Measurements from ENCODE around the gene CLEC11A. TPM values are rescaled to one million over a fixed set of nuclear protein-coding genes. Genes with fewer than 3 reads are reported as not detected.

The CLEC11A gene
- total and polyA plus RNA-seq, 12 donors = 2.3 to 12.9 (median 4.4) TPM

Other genes starting within 250 kb of the CLEC11A start
- 100 to 1,000 TPM in 3 of 10 donors, 10 to 100 TPM in 7; 73.6 to 152 (median 88.9) TPM for gene EMC10, start 246.9 kb upstream of the CLEC11A start, total RNA-seq
- 100 to 1,000 TPM in 1 of 2 donors, 10 to 100 TPM in 1; 84.3 to 113 TPM for gene EMC10, start 246.9 kb upstream of the CLEC11A start, polyA plus RNA-seq
- 1 to 10 TPM; 1.2 to 4.3 (median 2.0) TPM for gene GARIN5A, start 246.5 kb upstream of the CLEC11A start, total RNA-seq
- gene GARIN5A, start 246.5 kb upstream of the CLEC11A start, polyA plus RNA-seq = 1 to 10 TPM; 1.5 to 1.8 TPM
- 10 to 100 TPM; 13.3 to 42.3 (median 25.2) TPM for gene JOSD2, start 212.2 kb upstream of the CLEC11A start, total RNA-seq
- 10 to 100 TPM; 64.0 to 69.6 TPM for gene JOSD2, start 212.2 kb upstream of the CLEC11A start, polyA plus RNA-seq
- gene ASPDH, start 209.5 kb upstream of the CLEC11A start, total RNA-seq = not detected
- gene ASPDH, start 209.5 kb upstream of the CLEC11A start, polyA plus RNA-seq = not detected
- 1 to 10 TPM in 2 of 10 donors, under 1 TPM in 8; 0.42 to 1.8 (median 0.68) TPM for gene LRRC4B, start 154.9 kb upstream of the CLEC11A start, total RNA-seq
- gene LRRC4B, start 154.9 kb upstream of the CLEC11A start, polyA plus RNA-seq = 1 to 10 TPM; 1.9 to 3.0 TPM
- gene SYT3, start 83.5 kb upstream of the CLEC11A start, total RNA-seq = under 1 TPM in 3 of 10 donors, not detected in 7; 0.25 to 0.49 (median 0.26) TPM
- under 1 TPM in 1 of 2 donors, not detected in 1; 0.04 TPM for gene SYT3, start 83.5 kb upstream of the CLEC11A start, polyA plus RNA-seq
- gene C19orf81, start 73.9 kb upstream of the CLEC11A start, total RNA-seq = 1 to 10 TPM in 7 of 10 donors, under 1 TPM in 1, not detected in 2; 0.96 to 7.2 (median 4.0) TPM
- 1 to 10 TPM in 1 of 2 donors, under 1 TPM in 1; 0.61 to 1.8 TPM for gene C19orf81, start 73.9 kb upstream of the CLEC11A start, polyA plus RNA-seq
- 1 to 10 TPM in 2 of 10 donors, under 1 TPM in 7, not detected in 1; 0.23 to 1.5 (median 0.59) TPM for gene SHANK1, start 3.6 kb upstream of the CLEC11A start, total RNA-seq
- under 1 TPM; 0.07 to 0.17 TPM for gene SHANK1, start 3.6 kb upstream of the CLEC11A start, polyA plus RNA-seq
- not detected for gene GPR32, start 47.1 kb downstream of the CLEC11A start, total RNA-seq
- not detected for gene GPR32, start 47.1 kb downstream of the CLEC11A start, polyA plus RNA-seq
- gene ACP4, start 67.1 kb downstream of the CLEC11A start, total RNA-seq = not detected
- not detected for gene ACP4, start 67.1 kb downstream of the CLEC11A start, polyA plus RNA-seq
- under 1 TPM in 6 of 10 donors, not detected in 4; 0.42 to 0.85 (median 0.64) TPM for gene KLK1, start 100.4 kb downstream of the CLEC11A start, total RNA-seq
- under 1 TPM; 0.39 to 0.80 TPM for gene KLK1, start 100.4 kb downstream of the CLEC11A start, polyA plus RNA-seq
- not detected for gene KLK15, start 110.2 kb downstream of the CLEC11A start, total RNA-seq
- gene KLK15, start 110.2 kb downstream of the CLEC11A start, polyA plus RNA-seq = not detected
- not detected for gene KLK3, start 131.6 kb downstream of the CLEC11A start, total RNA-seq
- gene KLK3, start 131.6 kb downstream of the CLEC11A start, polyA plus RNA-seq = not detected
- gene KLK2, start 150.1 kb downstream of the CLEC11A start, total RNA-seq = not detected
- gene KLK2, start 150.1 kb downstream of the CLEC11A start, polyA plus RNA-seq = not detected
- gene KLK4, start 188.0 kb downstream of the CLEC11A start, total RNA-seq = not detected
- gene KLK4, start 188.0 kb downstream of the CLEC11A start, polyA plus RNA-seq = not detected
- not detected for gene KLK5, start 229.7 kb downstream of the CLEC11A start, total RNA-seq
- gene KLK5, start 229.7 kb downstream of the CLEC11A start, polyA plus RNA-seq = not detected
- gene KLK6, start 246.2 kb downstream of the CLEC11A start, total RNA-seq = not detected
- gene KLK6, start 246.2 kb downstream of the CLEC11A start, polyA plus RNA-seq = not detected